HG03175 (cell line): ENCODE measurements around the gene PLAU.
"Not testable (repeated sequence)": the region's sequence is repeated elsewhere in the genome, so short reads cannot be mapped to it uniquely, and the experiment has no call there.

Experiments used
- ATAC-seq: cut with Tn5 transposase; IDR thresholded peaks from one replicate; pipeline ENCODE4 v1.9.1; 2021; ENCODE audit warnings: mild to moderate bottlenecking, moderate library complexity; ENCODE audit not compliant: unreplicated experiment

Gene PLAU

DNA sequence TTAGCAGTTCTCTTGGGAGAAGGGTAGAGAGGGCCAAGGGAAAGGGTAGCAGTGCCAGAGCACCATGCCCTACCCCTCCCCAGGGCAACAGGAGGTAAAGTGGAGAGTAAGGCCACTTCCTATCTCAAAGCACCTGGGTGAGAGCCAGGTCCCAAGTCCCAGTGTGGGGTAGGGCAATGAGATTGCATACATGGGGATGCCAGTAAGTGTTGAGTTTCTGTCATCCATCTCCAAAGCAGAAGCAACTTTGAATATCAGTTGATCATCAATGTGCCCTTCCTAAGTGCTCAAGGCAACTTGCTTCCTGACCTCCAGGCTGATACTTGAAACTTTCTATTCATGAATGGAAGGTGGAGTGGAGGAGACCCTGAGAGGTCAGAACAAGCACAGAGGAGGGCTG is 34.4 kb upstream of the PLAU start:
- ATAC-seq, result no peak

- ATAC-seq, result no peak
These were observed 34.0 kb upstream of the PLAU start for GRCh38 chr10:73876971-73877370.

DNA sequence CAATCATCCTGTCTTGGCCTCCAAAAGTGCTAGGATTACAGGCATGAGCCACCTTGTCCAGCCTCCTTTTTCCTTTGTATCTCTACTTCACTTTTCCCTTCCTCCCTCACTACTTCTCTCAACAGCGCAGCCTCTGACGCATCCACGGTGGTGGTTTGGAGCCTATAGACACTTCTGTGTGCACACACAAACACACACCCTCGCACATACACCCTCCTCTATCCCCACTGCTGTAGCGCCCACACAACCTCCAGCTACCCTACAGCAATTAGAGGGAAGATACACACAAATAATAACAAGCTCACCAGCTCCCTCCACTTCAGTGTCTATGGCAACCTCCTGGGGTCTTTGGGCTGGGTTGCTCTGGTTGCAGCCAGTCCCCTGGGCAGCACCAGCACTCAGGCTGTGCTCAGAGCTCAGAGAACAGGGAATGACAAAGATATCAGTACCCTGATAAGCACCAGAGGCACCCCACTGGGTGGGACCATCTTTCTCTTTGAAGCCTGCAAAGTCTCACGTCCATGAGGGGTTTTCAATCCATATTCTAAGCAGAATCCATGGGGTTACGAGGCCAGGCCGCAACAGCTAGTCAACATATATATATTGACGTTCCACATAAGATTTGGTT is 33.3 kb upstream of the PLAU start:
- ATAC-seq, result no peak

DNA sequence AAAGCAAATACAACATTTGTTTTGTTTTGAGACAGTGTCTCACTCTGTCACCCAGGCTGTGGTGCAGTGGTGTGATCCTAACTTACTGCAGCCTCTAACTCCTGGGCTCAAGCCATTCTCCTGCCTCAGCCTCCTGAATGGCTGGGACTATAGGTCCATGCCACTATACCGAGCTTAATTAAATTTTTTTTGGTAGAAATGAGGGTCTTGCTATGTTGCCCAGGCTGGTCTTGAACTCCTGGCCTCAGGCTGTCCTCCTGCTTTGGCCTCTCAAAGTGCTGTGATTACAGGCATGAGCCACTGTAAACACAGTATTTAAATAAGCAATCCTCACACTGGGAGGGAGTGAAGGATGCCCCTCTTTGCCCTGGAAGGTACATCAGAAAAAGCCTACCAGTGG is 32.6 kb upstream of the PLAU start:
- ATAC-seq, result no peak

GRCh38 chr10:73879296-73880173 is 31.4 kb upstream of the PLAU start:
- ATAC-seq, result peak; percentile 93

DNA sequence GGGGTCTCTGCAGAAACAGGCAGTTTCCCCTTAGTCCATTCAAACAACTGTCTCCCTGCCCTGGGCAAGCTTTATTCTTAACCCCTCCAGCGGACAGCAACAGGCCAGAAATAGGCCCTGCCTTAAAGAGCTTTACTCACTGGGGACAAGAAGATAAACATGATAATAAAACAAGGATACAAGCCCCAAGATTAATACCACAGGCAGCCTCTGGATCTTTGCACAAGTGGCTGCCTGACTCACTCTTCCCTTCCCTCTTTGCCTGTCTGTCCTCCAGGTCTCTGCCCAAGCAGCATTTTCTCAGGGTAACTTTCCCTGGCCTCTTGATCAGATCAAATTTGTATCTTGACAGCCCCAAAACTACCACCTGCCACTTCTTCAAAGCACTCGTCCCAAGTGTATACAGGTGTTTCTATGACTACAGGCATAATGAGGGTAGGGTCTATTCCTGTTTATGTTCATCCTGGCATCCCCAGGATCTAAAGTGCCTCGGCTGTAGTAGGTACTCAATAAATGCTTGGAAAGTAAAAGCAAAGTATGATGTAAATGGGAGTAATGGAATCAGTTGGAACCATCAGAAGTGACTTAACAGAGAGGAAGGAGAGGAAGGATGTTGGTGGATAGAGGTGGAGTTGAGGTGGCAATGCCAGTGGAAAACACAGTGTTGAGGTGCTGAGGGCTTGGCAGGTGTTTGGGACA is 29.6 kb upstream of the PLAU start:
- ATAC-seq, result no peak

- ATAC-seq, result no peak
These were observed 26.9 kb upstream of the PLAU start for GRCh38 chr10:73884017-73884416.

DNA sequence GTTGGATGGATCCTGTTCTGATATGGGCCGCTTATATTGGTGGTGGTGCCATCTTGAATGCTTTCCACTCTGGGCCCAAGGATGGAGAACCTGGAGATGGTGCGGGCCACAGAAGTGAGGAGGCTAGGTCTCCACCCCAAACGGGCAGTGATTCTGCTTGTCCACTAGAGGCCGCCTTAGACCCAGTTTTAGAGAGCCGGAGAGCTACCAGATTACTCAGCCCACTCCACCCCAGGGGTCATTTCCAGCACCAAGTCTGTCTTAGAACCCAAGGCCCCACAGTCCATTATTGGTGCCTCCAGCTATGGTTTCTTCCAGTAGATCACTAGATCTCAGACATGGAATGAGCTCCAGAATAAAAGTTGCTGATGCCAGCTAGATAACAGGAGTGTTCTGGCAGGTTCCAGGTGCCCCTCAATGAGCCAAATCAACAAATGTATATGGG is 24.8 kb upstream of the PLAU start:
- ATAC-seq, result peak; percentile 88

- ATAC-seq, result no peak
These were observed 24.2 kb upstream of the PLAU start for GRCh38 chr10:73886661-73887293.

- ATAC-seq, result no peak
These were observed 23.5 kb upstream of the PLAU start for GRCh38 chr10:73887294-73888039.

DNA sequence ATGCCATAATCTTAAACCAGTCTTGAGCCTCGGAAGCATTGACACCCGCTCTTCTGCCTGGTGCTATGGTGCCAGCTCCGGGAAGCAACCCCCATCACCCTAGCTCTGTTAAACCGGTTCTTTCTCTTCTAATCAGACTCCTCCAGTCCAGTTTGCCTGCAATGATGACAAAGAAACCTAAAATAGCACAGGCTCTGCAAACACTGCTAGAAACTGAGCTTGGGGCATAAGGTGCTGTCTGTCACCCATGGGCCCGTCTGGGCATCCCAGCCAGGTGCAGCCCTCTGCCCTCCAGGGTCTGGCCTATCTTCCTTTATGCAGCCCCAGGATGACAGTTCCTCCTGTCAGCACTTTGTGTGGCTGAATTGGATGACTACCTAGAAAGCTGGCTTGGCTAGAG is 22.4 kb upstream of the PLAU start:
- ATAC-seq, result no peak

GRCh38 chr10:73889014-73889413 is 21.9 kb upstream of the PLAU start:
- ATAC-seq, result no peak

DNA sequence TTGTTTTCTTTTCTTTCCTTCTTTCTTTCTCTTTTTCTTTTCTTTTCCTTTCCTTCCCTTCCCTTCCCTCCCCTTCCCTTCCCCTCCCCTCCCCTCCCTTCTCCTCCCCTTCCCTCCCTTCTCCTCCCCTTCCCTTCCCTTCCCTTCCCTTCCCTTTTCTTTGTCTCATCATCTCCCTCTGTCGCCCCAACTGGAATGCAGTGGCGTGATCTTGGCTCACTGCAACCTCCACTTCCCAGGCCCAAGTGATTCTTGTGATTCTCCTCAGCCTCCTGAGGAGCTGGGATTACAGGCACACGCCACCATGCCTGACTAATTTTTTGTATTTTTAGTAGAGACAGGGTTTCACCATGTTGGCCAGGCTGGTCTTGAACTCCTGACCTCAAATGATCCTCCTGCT is 21.5 kb upstream of the PLAU start:
- not testable (repeated sequence) for ATAC-seq

GRCh38 chr10:73890261-73890660 is 20.7 kb upstream of the PLAU start:
- no peak for ATAC-seq

- ATAC-seq, result not testable (repeated sequence)
These were observed 20.1 kb upstream of the PLAU start for GRCh38 chr10:73890830-73891229.

DNA sequence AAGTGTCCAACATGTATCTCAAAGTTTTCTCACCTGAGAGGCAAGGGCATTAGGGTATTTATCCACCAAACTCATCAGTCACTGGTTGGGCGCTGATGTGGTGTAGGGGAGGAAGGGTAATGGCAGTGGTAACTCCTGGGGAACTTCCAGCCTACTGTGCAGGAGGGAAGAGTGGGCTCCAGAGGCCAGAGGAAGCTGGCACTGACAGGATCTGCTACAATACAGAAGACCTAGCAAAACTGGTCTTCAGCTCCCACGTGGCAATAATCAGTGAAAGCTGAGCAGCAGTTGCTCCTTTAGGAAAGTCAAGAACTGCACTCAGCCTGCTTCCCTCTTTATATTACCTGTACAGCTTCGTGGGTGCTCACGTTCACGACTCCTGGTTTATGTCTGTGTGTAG is 19.4 kb upstream of the PLAU start:
- no peak for ATAC-seq

GRCh38 chr10:73892310-73893030 is 18.5 kb upstream of the PLAU start:
- no peak for ATAC-seq

GRCh38 chr10:73893426-73893825 is 17.5 kb upstream of the PLAU start:
- ATAC-seq, result no peak

- no peak for ATAC-seq
These were observed 16.5 kb upstream of the PLAU start for GRCh38 chr10:73894245-73894971.
